ENCODE measurements around the gene BRSK2. TPM values are rescaled to one million over a fixed set of nuclear protein-coding genes. Genes with fewer than 3 reads are reported as not detected.

The BRSK2 gene
- total RNA-seq, 4 donors from 2014 or later: 0.24 to 0.81 TPM; not detected in 2

DNA sequence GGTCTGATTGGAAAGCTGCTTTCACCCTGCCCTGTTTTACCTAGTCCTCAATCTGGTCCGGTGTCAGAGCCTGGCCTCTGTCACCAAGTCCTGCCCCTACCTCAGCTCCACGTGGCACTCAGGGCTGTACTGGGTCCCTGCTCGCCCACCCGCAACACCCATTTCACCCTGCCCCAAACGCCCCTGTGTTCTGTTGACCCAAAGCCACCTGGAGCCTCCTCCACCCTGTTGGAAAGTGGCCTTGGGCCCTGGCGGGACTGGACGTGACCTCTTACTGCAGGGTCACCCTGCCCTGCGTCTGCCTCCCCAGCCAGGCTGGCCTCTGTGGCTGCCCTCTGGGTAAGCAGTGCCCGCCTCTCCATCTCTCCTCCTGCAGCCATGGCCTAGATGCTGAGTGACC is 21.5 kb upstream of the BRSK2 start:
- in situ Hi-C loops (cut with MboI; ENCODE audit: low sequenced_read_pairs in 4 of 4): no loop called here
- no peak for TF ChIP-seq POLR2A (IDR thresholded peaks at IDR 0.05)
- TF ChIP-seq, protein P1, sequence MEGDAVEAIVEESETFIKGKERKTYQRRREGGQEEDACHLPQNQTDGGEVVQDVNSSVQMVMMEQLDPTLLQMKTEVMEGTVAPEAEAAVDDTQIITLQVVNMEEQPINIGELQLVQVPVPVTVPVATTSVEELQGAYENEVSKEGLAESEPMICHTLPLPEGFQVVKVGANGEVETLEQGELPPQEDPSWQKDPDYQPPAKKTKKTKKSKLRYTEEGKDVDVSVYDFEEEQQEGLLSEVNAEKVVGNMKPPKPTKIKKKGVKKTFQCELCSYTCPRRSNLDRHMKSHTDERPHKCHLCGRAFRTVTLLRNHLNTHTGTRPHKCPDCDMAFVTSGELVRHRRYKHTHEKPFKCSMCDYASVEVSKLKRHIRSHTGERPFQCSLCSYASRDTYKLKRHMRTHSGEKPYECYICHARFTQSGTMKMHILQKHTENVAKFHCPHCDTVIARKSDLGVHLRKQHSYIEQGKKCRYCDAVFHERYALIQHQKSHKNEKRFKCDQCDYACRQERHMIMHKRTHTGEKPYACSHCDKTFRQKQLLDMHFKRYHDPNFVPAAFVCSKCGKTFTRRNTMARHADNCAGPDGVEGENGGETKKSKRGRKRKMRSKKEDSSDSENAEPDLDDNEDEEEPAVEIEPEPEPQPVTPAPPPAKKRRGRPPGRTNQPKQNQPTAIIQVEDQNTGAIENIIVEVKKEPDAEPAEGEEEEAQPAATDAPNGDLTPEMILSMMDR (IDR thresholded peaks at IDR 0.05 in 4 of 5, conservative IDR thresholded peaks at IDR 0.05 in 1 of 5): no peak
- H3K27me3 ChIP-seq: peaks cover 0 to 13% (median 13%) of the 10 kb centered on the region in 3 donors
- H3K4me3 ChIP-seq: no peak overlapping the region
- no peaks in the 10 kb centered on the region for H3K4me1 ChIP-seq
- no peaks in the 10 kb centered on the region for H3K9me3 ChIP-seq
- no peaks in the 10 kb centered on the region for H3K36me3 ChIP-seq
- no peak for DNase-seq
- ATAC-seq: no peak
- intact Hi-C loops (cut with DNase I; ENCODE audit: low total_unique reads): no loop called here
- no peak overlapping the region for H3K27ac ChIP-seq

DNA sequence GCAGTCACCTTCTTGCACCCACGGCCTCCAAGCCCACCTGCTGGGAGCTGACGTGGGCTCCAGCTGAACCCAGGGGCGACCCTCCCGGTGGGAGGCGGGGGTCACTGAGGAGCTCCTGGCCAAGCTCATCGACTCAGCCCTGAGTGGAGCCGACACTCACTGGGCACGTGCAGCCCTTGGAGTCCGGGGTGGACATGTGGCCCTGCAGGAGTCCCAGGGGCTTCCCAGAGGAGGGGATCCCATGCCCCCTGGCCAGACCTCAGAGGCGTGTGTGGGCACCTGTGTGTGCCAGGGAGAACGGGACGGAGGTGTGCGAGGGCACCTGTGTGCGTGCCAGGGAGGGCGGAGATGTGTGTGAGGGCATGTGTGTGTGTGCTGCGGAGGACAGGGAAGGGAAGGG is 20.8 kb upstream of the BRSK2 start:
- no peak for DNase-seq
- ATAC-seq: no peak
- Histone ChIP-seq H3K27ac (no peak overlapping the region), H3K4me1 (no peaks in the 10 kb centered on the region), H3K27me3 (peaks cover 0 to 13% (median 13%) of the 10 kb centered on the region in 3 donors), H3K4me3 (no peak overlapping the region), H3K36me3 (no peaks in the 10 kb centered on the region), H3K9me3 (no peaks in the 10 kb centered on the region)
- intact Hi-C loops (cut with DNase I; ENCODE audit: low total_unique reads): no loop called here
- in situ Hi-C loops (cut with MboI; ENCODE audit: low sequenced_read_pairs in 4 of 4): no loop called here
- no peak for TF ChIP-seq POLR2A (IDR thresholded peaks at IDR 0.05)
- TF ChIP-seq, protein P1 (IDR thresholded peaks at IDR 0.05 in 4 of 5, conservative IDR thresholded peaks at IDR 0.05 in 1 of 5): no peak

DNA sequence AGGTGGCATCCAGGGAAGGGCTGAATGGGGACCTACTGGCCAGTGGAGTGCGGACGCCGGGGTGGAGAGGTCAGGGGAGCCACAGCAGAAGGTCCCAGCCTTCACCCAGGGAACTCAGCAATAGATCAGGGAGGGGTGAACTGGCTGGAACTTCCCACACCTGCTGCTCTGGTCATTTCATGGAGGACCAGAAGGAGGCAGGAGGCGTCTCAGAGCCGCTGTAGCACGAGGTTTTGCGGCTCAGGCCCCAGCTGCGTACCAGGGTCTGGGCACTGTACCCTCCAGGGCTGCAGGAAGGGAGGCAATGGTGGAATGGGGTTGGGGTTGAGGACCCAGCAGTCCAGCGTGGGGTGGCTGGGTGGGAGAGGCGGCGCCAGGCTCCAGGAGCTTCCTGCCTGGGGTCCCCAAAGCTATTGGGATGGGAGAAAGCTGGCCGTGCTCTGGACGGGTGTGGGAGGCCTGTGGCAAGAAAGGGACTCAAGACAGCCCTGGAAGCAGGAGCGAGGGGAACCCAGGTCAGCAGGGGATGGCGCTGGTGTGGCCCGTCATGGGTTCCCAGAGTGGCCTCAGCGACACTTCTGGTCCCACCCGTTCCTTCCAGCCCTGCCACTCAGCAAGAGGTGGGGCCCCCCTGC is 20.2 kb upstream of the BRSK2 start:
- no peaks in the 10 kb centered on the region for H3K9me3 ChIP-seq
- H3K4me3 ChIP-seq: no peak overlapping the region
- intact Hi-C loops (cut with DNase I; ENCODE audit: low total_unique reads) (no loop called here), in situ Hi-C loops (cut with MboI; ENCODE audit: low sequenced_read_pairs in 4 of 4) (no loop called here)
- DNase-seq (no peak), ATAC-seq (no peak)
- no peaks in the 10 kb centered on the region for H3K36me3 ChIP-seq
- H3K4me1 ChIP-seq: no peaks in the 10 kb centered on the region
- no peak for TF ChIP-seq POLR2A (IDR thresholded peaks at IDR 0.05)
- no peak overlapping the region for H3K27ac ChIP-seq
- peaks cover 0 to 13% (median 13%) of the 10 kb centered on the region in 3 donors for H3K27me3 ChIP-seq

DNA sequence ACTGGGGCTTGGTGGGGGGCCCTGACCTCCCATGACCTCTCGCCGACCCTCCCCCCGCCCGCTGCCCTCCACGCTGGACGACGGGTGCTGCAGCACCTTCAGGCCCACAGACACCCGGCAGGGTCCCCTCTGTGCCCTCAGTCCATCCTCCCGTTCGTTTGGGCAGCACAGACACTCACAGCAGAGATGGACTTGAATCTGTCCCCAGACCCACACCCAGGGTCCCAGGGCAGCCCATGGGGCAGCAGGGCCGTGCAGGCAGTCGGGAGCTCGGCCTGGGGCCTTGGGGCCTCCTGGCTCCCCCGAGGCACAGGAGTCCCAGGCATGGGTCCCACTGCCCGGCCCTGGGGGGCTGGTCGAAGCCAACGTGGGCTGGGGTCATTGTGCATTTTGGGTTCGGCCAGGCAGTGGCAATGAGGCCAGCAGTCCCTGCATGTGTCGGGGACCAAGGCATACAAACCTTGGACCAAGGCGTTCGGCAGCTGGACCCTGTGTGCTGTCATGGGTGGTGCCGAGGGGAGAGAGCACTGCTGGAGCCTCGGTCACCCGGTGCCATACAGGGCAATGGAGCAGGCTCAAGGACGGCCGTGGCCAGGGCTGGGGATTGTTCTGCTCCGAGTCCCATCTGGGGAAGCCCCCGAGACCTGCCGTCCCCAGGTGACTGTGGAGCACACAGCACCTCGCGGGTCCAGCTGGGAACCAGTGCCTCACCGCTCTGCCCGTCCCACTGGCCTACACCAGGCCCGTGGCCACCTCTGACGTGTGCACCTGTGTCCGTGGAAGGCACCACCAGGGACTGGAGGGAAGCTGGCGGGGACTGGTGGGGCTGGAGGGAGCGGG is 19.3 kb upstream of the BRSK2 start:
- Histone ChIP-seq H3K9me3 (no peaks in the 10 kb centered on the region), H3K27me3 (peaks cover 2 to 18% (median 15%) of the 10 kb centered on the region in 3 donors), H3K4me1 (no peaks in the 10 kb centered on the region), H3K27ac (no peak overlapping the region), H3K36me3 (no peaks in the 10 kb centered on the region), H3K4me3 (no peak overlapping the region)
- in situ Hi-C loops (cut with MboI; ENCODE audit: low sequenced_read_pairs in 4 of 4) (no loop called here), intact Hi-C loops (cut with DNase I; ENCODE audit: low total_unique reads) (no loop called here)
- TF ChIP-seq, protein P1 (IDR thresholded peaks at IDR 0.05 in 4 of 5, conservative IDR thresholded peaks at IDR 0.05 in 1 of 5): no peak
- TF ChIP-seq POLR2A (IDR thresholded peaks at IDR 0.05): no peak
- ATAC-seq (no peak), DNase-seq (no peak)

DNA sequence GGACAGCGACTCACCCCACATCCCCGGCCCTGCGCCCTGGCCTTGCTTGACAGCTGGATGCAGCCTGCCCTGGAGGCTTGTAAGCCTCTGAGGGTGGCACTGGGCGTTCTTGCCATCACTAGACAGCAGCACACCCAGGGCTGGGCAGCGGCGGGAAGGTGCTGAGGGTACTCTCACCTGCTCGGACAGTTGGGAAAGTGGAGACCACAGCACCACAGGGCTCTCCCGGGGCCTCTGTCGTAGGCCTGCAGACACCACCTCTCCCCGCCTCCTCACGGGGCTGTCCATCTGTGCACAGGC is 18.8 kb upstream of the BRSK2 start:
- ATAC-seq (no peak), DNase-seq (no peak)
- Histone ChIP-seq H3K27me3 (peaks cover 8 to 20% (median 18%) of the 10 kb centered on the region in 3 donors), H3K4me3 (no peak overlapping the region), H3K27ac (no peak overlapping the region), H3K4me1 (no peaks in the 10 kb centered on the region), H3K36me3 (no peaks in the 10 kb centered on the region), H3K9me3 (no peaks in the 10 kb centered on the region)
- in situ Hi-C loops (cut with MboI; ENCODE audit: low sequenced_read_pairs in 4 of 4): no loop called here
- TF ChIP-seq POLR2A (IDR thresholded peaks at IDR 0.05): no peak
- TF ChIP-seq, protein P1 (IDR thresholded peaks at IDR 0.05 in 4 of 5, conservative IDR thresholded peaks at IDR 0.05 in 1 of 5): no peak
- intact Hi-C loops (cut with DNase I; ENCODE audit: low total_unique reads): no loop called here
